ENCODE measurements around the gene COBL. TPM values are rescaled to one million over a fixed set of nuclear protein-coding genes. Genes with fewer than 3 reads are reported as not detected.

The COBL gene
- total RNA-seq, 6 experiments from 2014 or later, result not detected

DNA sequence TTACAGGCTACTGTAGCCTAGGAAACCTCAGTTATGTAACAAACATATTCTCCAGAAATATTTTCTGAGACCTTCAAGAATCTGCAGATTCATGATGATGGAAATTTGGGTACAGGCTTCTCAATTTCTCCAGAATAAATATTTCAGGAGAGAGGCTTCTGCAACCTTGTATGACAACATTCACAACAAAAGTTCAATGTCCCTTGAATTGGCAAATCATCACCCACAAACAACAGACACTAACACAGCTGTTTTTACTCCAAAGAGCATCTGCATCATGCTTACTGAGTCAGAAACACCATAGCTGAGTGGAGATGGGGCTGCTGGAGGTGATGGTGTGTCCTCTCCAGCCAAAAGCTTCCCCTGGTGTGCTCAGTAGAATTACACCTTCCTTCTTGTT lies 9.3 kb upstream of the COBL start:
- H3K36me3 Mint-ChIP-seq (ENCODE audit: low read depth), result no peaks in the 10 kb centered on the region
- no peak for DNase-seq
- no peak overlapping the region for H3K4me3 Mint-ChIP-seq
- H3K27me3 Mint-ChIP-seq (ENCODE audit: insufficient read depth), result peaks cover 4% of the 10 kb centered on the region
- H3K9me3 Mint-ChIP-seq, result no peaks in the 10 kb centered on the region; the same call in 1 of the 2 replicates
- no peaks in the 10 kb centered on the region for H3K4me1 Mint-ChIP-seq (ENCODE audit: low read depth)
- no peak overlapping the region for H3K27ac Mint-ChIP-seq
- TF ChIP-seq, protein P1, sequence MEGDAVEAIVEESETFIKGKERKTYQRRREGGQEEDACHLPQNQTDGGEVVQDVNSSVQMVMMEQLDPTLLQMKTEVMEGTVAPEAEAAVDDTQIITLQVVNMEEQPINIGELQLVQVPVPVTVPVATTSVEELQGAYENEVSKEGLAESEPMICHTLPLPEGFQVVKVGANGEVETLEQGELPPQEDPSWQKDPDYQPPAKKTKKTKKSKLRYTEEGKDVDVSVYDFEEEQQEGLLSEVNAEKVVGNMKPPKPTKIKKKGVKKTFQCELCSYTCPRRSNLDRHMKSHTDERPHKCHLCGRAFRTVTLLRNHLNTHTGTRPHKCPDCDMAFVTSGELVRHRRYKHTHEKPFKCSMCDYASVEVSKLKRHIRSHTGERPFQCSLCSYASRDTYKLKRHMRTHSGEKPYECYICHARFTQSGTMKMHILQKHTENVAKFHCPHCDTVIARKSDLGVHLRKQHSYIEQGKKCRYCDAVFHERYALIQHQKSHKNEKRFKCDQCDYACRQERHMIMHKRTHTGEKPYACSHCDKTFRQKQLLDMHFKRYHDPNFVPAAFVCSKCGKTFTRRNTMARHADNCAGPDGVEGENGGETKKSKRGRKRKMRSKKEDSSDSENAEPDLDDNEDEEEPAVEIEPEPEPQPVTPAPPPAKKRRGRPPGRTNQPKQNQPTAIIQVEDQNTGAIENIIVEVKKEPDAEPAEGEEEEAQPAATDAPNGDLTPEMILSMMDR (IDR thresholded peaks at IDR 0.05), result no peak

DNA sequence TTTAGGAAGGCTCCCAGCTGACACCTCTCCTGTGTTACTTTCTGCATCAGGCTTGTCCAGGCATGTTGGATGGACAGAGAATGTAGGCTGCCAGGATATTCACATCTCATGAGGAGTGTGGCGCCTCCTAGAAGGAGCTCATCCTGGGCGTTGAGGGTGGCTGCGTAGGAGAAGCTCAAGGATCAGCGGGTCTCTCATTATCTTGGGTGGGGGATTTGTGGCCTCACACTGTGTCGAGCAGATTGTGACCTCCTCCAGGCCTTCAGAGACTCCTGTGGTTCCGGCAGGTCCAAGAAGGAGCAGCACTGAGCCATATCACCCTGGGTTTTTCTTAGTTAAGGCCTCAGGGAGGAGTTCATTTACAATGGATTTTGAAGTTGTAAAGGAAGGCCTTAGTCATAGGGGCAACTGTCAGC lies 8.7 kb upstream of the COBL start:
- Mint-ChIP-seq H3K9me3 (no peaks in the 10 kb centered on the region; the same call in 1 of the 2 replicates), H3K4me1 (ENCODE audit: low read depth) (no peaks in the 10 kb centered on the region), H3K36me3 (ENCODE audit: low read depth) (no peaks in the 10 kb centered on the region), H3K27ac (no peak overlapping the region), H3K4me3 (no peak overlapping the region), H3K27me3 (ENCODE audit: insufficient read depth) (peaks cover 6% of the 10 kb centered on the region)
- TF ChIP-seq, protein P1 (IDR thresholded peaks at IDR 0.05), result no peak
- DNase-seq, result no peak

DNA sequence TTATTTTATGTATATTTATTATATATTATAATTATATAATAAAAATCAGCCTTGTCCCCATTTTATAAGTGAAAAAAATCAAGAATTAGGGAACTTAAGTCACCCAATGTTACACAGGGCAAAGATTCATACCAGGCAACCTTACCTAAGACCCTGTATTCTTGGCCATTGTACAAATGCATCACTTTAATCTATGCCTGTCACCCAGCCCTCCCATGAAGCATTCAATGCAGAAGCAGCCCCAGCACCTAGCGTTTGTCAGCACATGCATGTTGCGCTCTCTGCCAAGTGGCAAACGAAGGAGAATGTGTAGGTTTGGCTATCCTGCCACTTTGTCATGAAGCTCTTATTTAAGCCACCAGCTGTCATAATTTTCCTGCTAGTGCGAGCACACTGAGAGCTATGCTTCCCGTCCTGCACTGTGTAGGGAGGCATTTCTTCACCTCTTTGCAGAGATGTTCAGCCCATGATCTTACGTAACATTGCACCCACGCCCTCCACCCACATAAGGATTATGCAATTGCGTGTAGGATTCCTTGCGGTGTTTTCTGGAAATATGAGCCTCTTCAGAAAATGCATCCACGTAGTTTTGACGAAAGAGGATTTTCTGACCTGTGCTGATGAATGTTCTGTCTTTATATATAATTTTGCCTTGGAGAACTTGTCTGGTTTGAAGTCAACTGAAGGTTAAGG lies 7.7 kb upstream of the COBL start:
- no peak for DNase-seq
- no peak overlapping the region for H3K4me3 Mint-ChIP-seq

DNA sequence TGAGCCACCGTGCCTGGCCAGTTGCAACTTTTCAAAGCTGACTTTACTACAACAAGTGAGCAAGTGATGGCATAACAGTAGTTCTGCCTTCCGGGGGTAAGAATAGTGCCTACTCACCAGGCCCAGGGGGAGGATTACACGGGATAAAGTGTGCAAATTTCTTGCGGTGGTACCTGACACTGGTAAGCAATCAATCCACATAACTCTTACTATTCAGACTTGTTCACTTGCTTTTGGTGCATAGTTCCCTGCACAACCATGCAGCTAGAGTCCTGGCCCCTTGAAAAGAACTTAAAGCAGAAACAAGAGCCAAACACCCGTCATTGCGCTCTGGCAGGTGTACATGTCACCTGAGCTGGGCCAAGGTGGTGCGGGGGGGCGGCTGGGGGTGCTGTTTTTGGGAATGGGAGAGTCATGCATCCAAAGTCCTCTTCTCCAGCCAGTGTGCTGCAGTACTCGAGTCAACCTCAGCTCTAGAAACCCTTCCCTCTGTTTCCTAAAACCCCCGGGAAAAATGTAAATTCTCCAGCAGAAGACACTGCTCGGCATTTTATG lies 5.4 kb upstream of the COBL start:
- no peak for DNase-seq
- H3K9me3 Mint-ChIP-seq, result no peaks in the 10 kb centered on the region; the same call in 1 of the 2 replicates
- TF ChIP-seq, protein P1 (IDR thresholded peaks at IDR 0.05), result no peak
- no peak overlapping the region for H3K27ac Mint-ChIP-seq
- no peaks in the 10 kb centered on the region for H3K4me1 Mint-ChIP-seq (ENCODE audit: low read depth)
- no peak overlapping the region for H3K4me3 Mint-ChIP-seq
- peaks cover 12% of the 10 kb centered on the region for H3K27me3 Mint-ChIP-seq (ENCODE audit: insufficient read depth)
- H3K36me3 Mint-ChIP-seq (ENCODE audit: low read depth), result no peaks in the 10 kb centered on the region

More for the DNA sequence above, 7.7 kb upstream of the COBL start:
- Mint-ChIP-seq H3K9me3 (no peaks in the 10 kb centered on the region; the same call in 1 of the 2 replicates), H3K27ac (no peak overlapping the region), H3K4me1 (ENCODE audit: low read depth) (no peaks in the 10 kb centered on the region), H3K36me3 (ENCODE audit: low read depth) (no peaks in the 10 kb centered on the region), H3K27me3 (ENCODE audit: insufficient read depth) (peaks cover 6% of the 10 kb centered on the region)
- TF ChIP-seq, protein P1 (IDR thresholded peaks at IDR 0.05), result no peak

DNA sequence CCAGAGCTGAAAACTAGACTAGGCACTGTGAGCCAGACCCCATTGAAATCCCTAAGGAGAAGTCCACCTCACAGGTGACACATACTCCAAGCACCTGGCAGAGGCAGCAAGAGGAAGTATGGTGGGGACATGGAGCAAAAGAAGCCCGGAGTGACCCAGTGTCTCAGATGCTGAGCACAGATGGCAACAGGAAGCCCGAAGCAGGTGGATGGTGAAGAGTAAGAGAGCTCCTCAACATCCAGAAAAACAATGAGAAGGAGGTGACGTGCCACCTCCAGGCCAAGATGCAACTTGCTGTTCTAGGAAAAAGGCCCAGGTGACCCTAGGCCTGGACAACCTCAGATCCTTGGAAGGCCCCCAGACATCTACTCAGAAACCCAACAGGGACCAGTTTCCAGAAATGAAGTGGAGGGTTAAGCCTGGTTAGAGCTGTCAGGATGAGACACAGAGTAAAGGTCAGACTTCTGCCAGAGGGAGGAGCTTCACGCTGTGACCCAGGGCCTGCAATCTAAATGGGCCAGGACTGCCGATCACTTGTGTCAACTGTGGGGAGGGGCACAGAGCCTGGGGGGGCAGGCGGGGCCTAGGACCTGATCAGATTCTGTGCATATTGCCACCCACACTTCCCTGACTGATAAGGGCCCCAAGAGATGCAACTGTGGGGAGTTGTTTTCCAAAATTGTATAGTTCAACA lies 2.4 kb upstream of the COBL start:
- no peaks in the 10 kb centered on the region for H3K9me3 Mint-ChIP-seq
- DNase-seq, result no peak
- TF ChIP-seq, protein P1 (IDR thresholded peaks at IDR 0.05), result no peak

More for the DNA sequence above, 2.4 kb upstream of the COBL start:
- Mint-ChIP-seq H3K4me3 (no peak overlapping the region), H3K4me1 (ENCODE audit: low read depth) (no peaks in the 10 kb centered on the region), H3K36me3 (ENCODE audit: low read depth) (no peaks in the 10 kb centered on the region), H3K27ac (no peak overlapping the region), H3K27me3 (ENCODE audit: insufficient read depth) (peaks cover 20% of the 10 kb centered on the region)

Data from HFFc6 (cell line).